Activated CD4-positive, alpha-beta memory T cell treated with anti-CD3 and anti-CD28 coated beads for 36 hours (primary cell): ENCODE measurements around the gene RBMS3. TPM values are rescaled to one million over a fixed set of nuclear protein-coding genes. Genes with fewer than 3 reads are reported as not detected.

Experiments used
- CTCF ChIA-PET: fragments of 350-600 bp; sonication (Branson Sonifier 250); formaldehyde crosslinking; loops from one replicate; lab custom pipeline; 2021; ENCODE audit warnings: antibody characterized with exemption, inconsistent platforms; lab: Charles Lee
- POLR2A ChIA-PET: fragments of 350-600 bp; sonication (Branson Sonifier 250); formaldehyde crosslinking; loops from one replicate; lab custom pipeline; 2021; ENCODE audit warnings: antibody characterized with exemption; lab: Charles Lee
- DNase-seq: peaks from one replicate; pipeline ENCODE4 v3.0.0-alpha.2; 2020
- H3K27ac Mint-ChIP-seq: one replicate; pipeline ENCODE4 v1.8.0; 2021; ENCODE audit warnings: mixed read lengths
- H3K27me3 Mint-ChIP-seq: one replicate; pipeline ENCODE4 v1.8.0; 2021; ENCODE audit warnings: mixed read lengths
- H3K36me3 Mint-ChIP-seq: one replicate; pipeline ENCODE4 v1.8.0; 2021; ENCODE audit warnings: mixed read lengths
- H3K4me1 Mint-ChIP-seq: one replicate; pipeline ENCODE4 v1.8.0; 2021; ENCODE audit warnings: low read depth, mixed read lengths
- H3K4me3 Mint-ChIP-seq: one replicate; pipeline ENCODE4 v1.8.0; 2021; ENCODE audit warnings: mild to moderate bottlenecking, mixed read lengths
- H3K9me3 Mint-ChIP-seq: one replicate; pipeline ENCODE4 v1.8.0; 2021; ENCODE audit warnings: mixed read lengths
- intact Hi-C: fragments of 100-400 bp; cut with micrococcal nuclease; formaldehyde crosslinking; loops from one replicate; pipeline ENCODE4 v1.15.1; 2023
- total RNA-seq, 2 experiments: library from RNA; stranded (reverse); gene quantifications; one replicate each; pipeline ENCODE4 v1.2.3, GENCODE V29; 2021

The RBMS3 gene
- total RNA-seq, 2 experiments from 2014 or later, result 1.6 TPM

- no peaks in the 10 kb centered on the region for H3K9me3 Mint-ChIP-seq
- peak overlapping the region; percentile 57 for H3K27ac Mint-ChIP-seq
Measured at GRCh38 chr3:29281094-29281343, 148 bp downstream of the RBMS3 start.

GRCh38 chr3:29281344-29282241, 722 bp downstream of the RBMS3 start:
- H3K4me3 Mint-ChIP-seq, result peak overlapping the region; percentile 64
- H3K27ac Mint-ChIP-seq, result peak overlapping the region; percentile 57
- peaks cover 13% of the 10 kb centered on the region for H3K27me3 Mint-ChIP-seq
- ChIA-PET CTCF (interaction anchor here (0.6 kb wide), 1 partner anchor 803 kb away, joined by 4 read pairs; no protein-coding TSS in a partner anchor), POLR2A (interaction anchor here (0.7 kb wide), 1 partner anchor 95 kb away, joined by 3 read pairs; no protein-coding TSS in a partner anchor)
- DNase-seq, result peak; percentile 11
- H3K9me3 Mint-ChIP-seq, result no peaks in the 10 kb centered on the region
- intact Hi-C loops, result loop anchor here (2.0 to 5.0 kb wide), 3 partner anchors 255 to 1066 kb away; no protein-coding TSS in a partner anchor
- H3K4me1 Mint-ChIP-seq, result peaks cover 24% of the 10 kb centered on the region
- no peaks in the 10 kb centered on the region for H3K36me3 Mint-ChIP-seq

More at GRCh38 chr3:29281094-29281343, 148 bp downstream of the RBMS3 start:
- peaks cover 24% of the 10 kb centered on the region for H3K4me1 Mint-ChIP-seq
- intact Hi-C loops, result loop anchor here (5.0 kb wide), 2 partner anchors 344 to 1066 kb away; no protein-coding TSS in a partner anchor
- no peak for DNase-seq
- POLR2A ChIA-PET, result interaction anchor here (0.7 kb wide), 1 partner anchor 95 kb away, joined by 3 read pairs; no protein-coding TSS in a partner anchor
- H3K36me3 Mint-ChIP-seq, result no peaks in the 10 kb centered on the region
- peak overlapping the region; percentile 64 for H3K4me3 Mint-ChIP-seq
- H3K27me3 Mint-ChIP-seq, result peaks cover 13% of the 10 kb centered on the region
- CTCF ChIA-PET, result no interaction called here

- intact Hi-C loops, result loop anchor here (1.0 to 5.0 kb wide), 5 partner anchors 99 to 1065 kb away; no protein-coding TSS in a partner anchor
- no peaks in the 10 kb centered on the region for H3K9me3 Mint-ChIP-seq
- CTCF ChIA-PET, result no interaction called here
- peak overlapping the region; percentile 64 for H3K4me3 Mint-ChIP-seq
- peaks cover 24% of the 10 kb centered on the region for H3K4me1 Mint-ChIP-seq
- H3K36me3 Mint-ChIP-seq, result no peaks in the 10 kb centered on the region
- POLR2A ChIA-PET, result no interaction called here
- no peak for DNase-seq
- peaks cover 13% of the 10 kb centered on the region for H3K27me3 Mint-ChIP-seq
- peak overlapping the region; percentile 40 for H3K27ac Mint-ChIP-seq
Measured at GRCh38 chr3:29282427-29283230, 1.8 kb downstream of the RBMS3 start.

DNA sequence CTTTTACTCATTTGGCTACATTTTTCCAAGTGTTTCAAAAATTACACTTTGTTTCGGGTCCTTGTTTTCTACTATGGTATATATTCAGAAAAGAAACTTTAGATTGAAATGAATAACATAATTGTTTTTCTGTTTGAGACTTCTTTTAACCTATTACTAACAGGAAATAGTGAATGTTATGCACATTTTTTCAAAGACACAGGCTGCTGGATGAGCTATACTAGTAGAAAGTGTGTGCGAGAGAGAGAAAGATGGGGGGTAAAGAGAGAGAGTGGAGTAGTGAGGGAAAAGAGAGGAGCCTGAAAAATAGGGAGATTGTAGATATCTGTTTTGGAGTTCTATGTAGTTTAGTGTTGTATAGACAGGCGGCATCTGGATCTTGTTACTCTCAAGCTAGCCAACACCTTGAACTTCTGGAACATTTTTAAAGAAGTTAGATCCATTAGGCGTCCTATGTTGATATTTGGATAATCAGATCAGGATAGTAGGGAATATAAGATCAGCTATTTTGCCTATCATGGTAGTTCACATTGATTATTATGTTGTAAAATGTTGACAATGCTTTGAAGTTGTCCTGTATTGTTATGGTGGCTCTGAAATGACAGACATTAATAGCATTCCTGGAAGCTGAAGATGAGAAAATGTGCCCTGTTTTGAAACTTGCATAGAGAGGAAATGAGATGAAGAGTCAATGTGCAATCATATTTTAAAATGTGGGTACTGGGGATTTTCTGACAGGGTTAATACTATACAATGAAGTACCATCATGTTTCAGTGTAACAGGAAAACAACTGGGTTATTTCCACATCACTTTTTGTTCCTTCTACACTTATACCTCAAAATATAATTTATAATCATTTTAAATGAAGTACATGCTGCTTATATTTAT, 2.6 kb downstream of the RBMS3 start:
- ChIA-PET CTCF (interaction anchor here (0.6 kb wide), 1 partner anchor 367 kb away, joined by 3 read pairs; no protein-coding TSS in a partner anchor), POLR2A (no interaction called here)
- Mint-ChIP-seq H3K9me3 (no peaks in the 10 kb centered on the region), H3K36me3 (no peaks in the 10 kb centered on the region), H3K4me3 (peak overlapping the region; percentile 64), H3K27ac (peak overlapping the region; percentile 35), H3K27me3 (peaks cover 13% of the 10 kb centered on the region), H3K4me1 (peaks cover 24% of the 10 kb centered on the region)
- intact Hi-C loops, result loop anchor here (1.0 to 5.0 kb wide), 5 partner anchors 100 to 1064 kb away; no protein-coding TSS in a partner anchor
- no peak for DNase-seq

GRCh38 chr3:29284497-29284896, 3.6 kb downstream of the RBMS3 start:
- H3K4me1 Mint-ChIP-seq, result peaks cover 24% of the 10 kb centered on the region

GRCh38 chr3:29285471-29286071, 4.7 kb downstream of the RBMS3 start:
- ChIA-PET CTCF (no interaction called here), POLR2A (no interaction called here)
- no peaks in the 10 kb centered on the region for H3K36me3 Mint-ChIP-seq
- H3K27ac Mint-ChIP-seq, result no peak overlapping the region
- H3K9me3 Mint-ChIP-seq, result no peaks in the 10 kb centered on the region
- peaks cover 21% of the 10 kb centered on the region for H3K4me1 Mint-ChIP-seq
- DNase-seq, result no peak
- H3K27me3 Mint-ChIP-seq, result peaks cover 10% of the 10 kb centered on the region
- intact Hi-C loops, result loop anchor here (5.0 kb wide), 1 partner anchor 368 kb away; no protein-coding TSS in a partner anchor
- H3K4me3 Mint-ChIP-seq, result no peak overlapping the region

More at GRCh38 chr3:29284497-29284896, 3.6 kb downstream of the RBMS3 start:
- ChIA-PET POLR2A (no interaction called here), CTCF (no interaction called here)
- no peaks in the 10 kb centered on the region for H3K36me3 Mint-ChIP-seq
- H3K27me3 Mint-ChIP-seq, result peaks cover 13% of the 10 kb centered on the region
- no peak overlapping the region for H3K27ac Mint-ChIP-seq
- DNase-seq, result no peak
- H3K9me3 Mint-ChIP-seq, result no peaks in the 10 kb centered on the region
- intact Hi-C loops, result loop anchor here (5.0 kb wide), 2 partner anchors 347 to 1063 kb away; no protein-coding TSS in a partner anchor
- H3K4me3 Mint-ChIP-seq, result no peak overlapping the region

GRCh38 chr3:29286478-29287240, 5.8 kb downstream of the RBMS3 start:
- POLR2A ChIA-PET, result no interaction called here
- intact Hi-C loops, result loop anchor here (5.0 kb wide), 1 partner anchor 369 kb away; no protein-coding TSS in a partner anchor
- CTCF ChIA-PET, result no interaction called here

GRCh38 chr3:29290596-29290995, 9.7 kb downstream of the RBMS3 start:
- Mint-ChIP-seq H3K4me1 (no peaks in the 10 kb centered on the region), H3K27ac (no peak overlapping the region), H3K36me3 (no peaks in the 10 kb centered on the region), H3K27me3 (no peaks in the 10 kb centered on the region), H3K9me3 (no peaks in the 10 kb centered on the region), H3K4me3 (no peak overlapping the region)
- no peak for DNase-seq
- ChIA-PET POLR2A (no interaction called here), CTCF (no interaction called here)
- intact Hi-C loops, result no loop called here

More at GRCh38 chr3:29286478-29287240, 5.8 kb downstream of the RBMS3 start:
- peaks cover 13% of the 10 kb centered on the region for H3K4me1 Mint-ChIP-seq
- H3K27ac Mint-ChIP-seq, result no peak overlapping the region
- no peak overlapping the region for H3K4me3 Mint-ChIP-seq
- no peaks in the 10 kb centered on the region for H3K36me3 Mint-ChIP-seq
- H3K27me3 Mint-ChIP-seq, result peaks cover 9% of the 10 kb centered on the region
- H3K9me3 Mint-ChIP-seq, result no peaks in the 10 kb centered on the region
- DNase-seq, result no peak

DNA sequence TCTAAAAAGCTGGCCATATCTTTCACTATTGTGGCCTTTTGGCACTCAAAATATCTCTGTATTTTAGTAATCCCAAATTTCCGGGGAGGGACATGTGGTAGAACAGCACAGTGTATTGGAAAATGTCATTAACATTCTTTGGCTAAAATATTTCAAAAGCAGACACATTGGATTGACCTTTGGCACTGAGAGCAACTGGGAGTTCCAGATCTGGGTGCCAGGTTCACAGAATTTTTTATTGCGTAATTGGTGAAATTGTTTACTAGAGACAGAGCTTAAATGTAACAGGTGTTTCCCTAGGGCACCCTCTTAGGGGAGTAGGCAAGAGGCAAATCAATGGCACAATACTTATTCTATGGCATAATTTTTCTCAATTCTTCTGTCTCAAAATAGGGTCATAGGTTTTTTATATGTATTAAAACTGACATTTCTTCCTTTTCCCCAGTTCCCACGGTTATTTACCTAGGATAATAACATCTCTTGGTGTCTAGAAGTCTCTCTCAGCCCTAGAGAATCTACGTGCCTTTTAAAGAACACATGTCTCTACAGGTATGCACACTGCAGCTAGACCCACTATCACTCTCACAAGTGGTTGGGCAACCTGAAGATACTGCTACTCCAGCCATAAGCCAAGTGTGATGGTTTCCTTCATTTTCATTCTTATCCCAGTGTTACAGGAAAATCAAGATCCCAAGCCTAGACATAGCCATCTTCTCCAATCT, 10.6 kb downstream of the RBMS3 start:
- POLR2A ChIA-PET, result no interaction called here
- no peak overlapping the region for H3K4me3 Mint-ChIP-seq
- DNase-seq, result no peak
- H3K36me3 Mint-ChIP-seq, result no peaks in the 10 kb centered on the region
- intact Hi-C loops, result no loop called here
- no peaks in the 10 kb centered on the region for H3K27me3 Mint-ChIP-seq
- no peaks in the 10 kb centered on the region for H3K4me1 Mint-ChIP-seq
- CTCF ChIA-PET, result no interaction called here
- no peaks in the 10 kb centered on the region for H3K9me3 Mint-ChIP-seq
- H3K27ac Mint-ChIP-seq, result no peak overlapping the region

DNA sequence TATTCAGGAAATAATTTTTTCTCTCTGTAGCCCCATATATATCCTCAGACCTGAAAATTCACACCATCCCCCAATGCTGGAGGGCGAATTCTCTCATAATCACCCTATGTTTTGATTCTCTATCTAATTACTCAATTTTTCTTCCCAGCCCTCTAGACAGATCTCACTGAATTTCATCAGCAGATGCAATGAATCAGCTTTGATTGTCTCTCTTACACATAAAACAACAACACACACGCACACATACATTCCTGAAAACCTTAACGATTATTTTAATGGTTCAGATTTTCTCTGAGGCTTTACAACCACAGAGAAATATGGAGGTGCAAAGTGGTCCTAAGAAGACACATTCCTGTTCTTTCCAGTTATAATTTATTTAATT, 11.1 kb downstream of the RBMS3 start:
- Mint-ChIP-seq H3K27me3 (no peaks in the 10 kb centered on the region), H3K9me3 (no peaks in the 10 kb centered on the region), H3K4me3 (no peak overlapping the region), H3K27ac (no peak overlapping the region), H3K4me1 (no peaks in the 10 kb centered on the region), H3K36me3 (no peaks in the 10 kb centered on the region)
- intact Hi-C loops, result no loop called here
- POLR2A ChIA-PET, result no interaction called here
- CTCF ChIA-PET, result no interaction called here
- no peak for DNase-seq
